ENCODE data around the gene LARGE1. TPM values are rescaled to one million over a fixed set of nuclear protein-coding genes. Genes with fewer than 3 reads are reported as not detected.

Gene LARGE1
- polyA plus RNA-seq, 3 donors from 2014 or later = 0.04 to 0.29 TPM; not detected in 1

- Mint-ChIP-seq H3K4me1 (peaks cover 38 to 45% of the 10 kb centered on the region in 2 donors), H3K9me3 (peaks cover 0 to 2% (median 0%) of the 10 kb centered on the region in 6 donors), H3K27me3 (ENCODE audit: low read depth in 3 of 3) (peaks cover 22 to 39% (median 24%) of the 10 kb centered on the region in 3 donors), H3K36me3 (no peaks in the 10 kb centered on the region), H3K4me3 (peak overlapping the region; percentile 83 to 95 (median 90)), H3K27ac (peak overlapping the region in 5 of 6 donors; percentile 9 to 61 (median 37))
- peak in 1 of 3 donors; percentile 12 for DNase-seq
Measured at GRCh38 chr22:33922349-33922681, 2.0 kb upstream of the LARGE1 start.

- peaks cover 38 to 48% of the 10 kb centered on the region in 2 donors for H3K4me1 Mint-ChIP-seq
- peaks cover 0 to 2% (median 0%) of the 10 kb centered on the region in 6 donors for H3K9me3 Mint-ChIP-seq
- no peaks in the 10 kb centered on the region for H3K36me3 Mint-ChIP-seq
- H3K27me3 Mint-ChIP-seq (ENCODE audit: low read depth in 3 of 3) = peaks cover 21 to 37% (median 22%) of the 10 kb centered on the region in 3 donors
- H3K27ac Mint-ChIP-seq = peak overlapping the region in 3 of 6 donors; percentile 32 to 92 (median 36)
- DNase-seq = peak; percentile 8 to 33 (median 27)
- H3K4me3 Mint-ChIP-seq = peak overlapping the region; percentile 87 to 95 (median 92)
Measured at GRCh38 chr22:33921525-33922348, 1.5 kb upstream of the LARGE1 start.

DNA sequence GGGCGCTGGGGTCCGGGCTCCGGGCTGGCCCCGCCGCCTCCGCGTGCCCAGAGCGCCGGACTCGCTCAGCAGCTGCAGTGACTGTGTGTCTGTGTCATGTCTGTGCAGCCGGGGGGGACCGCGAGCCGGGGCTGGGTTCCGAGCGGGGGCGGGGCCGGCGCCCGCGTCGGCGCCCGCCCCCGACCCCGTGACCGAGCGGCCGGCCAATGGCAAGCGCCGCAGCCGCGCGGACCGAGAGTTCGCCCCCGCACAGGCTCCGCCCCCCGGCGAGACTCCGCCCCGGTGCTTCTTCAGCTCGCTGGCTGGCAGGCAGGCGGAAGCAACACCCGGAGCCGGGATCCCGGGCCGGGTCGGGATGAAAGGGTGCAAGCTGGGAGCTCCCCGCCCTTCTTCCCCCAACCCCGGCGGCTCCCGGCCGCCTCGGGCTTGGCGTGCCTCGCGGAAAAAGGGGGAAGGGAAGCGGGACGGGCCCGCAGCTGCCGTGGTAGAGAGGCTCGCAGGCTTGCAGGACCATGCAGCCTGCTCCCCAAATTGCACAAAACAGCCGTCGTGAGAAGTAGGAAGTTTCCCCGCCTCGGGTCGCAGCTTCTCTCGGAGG lies 750 bp upstream of the LARGE1 start:
- Mint-ChIP-seq H3K27me3 (ENCODE audit: low read depth in 3 of 3) (peaks cover 21 to 37% (median 22%) of the 10 kb centered on the region in 3 donors), H3K36me3 (no peaks in the 10 kb centered on the region), H3K4me1 (peaks cover 38 to 48% of the 10 kb centered on the region in 2 donors), H3K9me3 (peaks cover 0 to 2% (median 0%) of the 10 kb centered on the region in 6 donors), H3K4me3 (peak overlapping the region; percentile 84 to 92 (median 90)), H3K27ac (peak overlapping the region in 2 of 6 donors; percentile 32 to 92)
- peak; percentile 87 to 93 (median 89) for DNase-seq

DNA sequence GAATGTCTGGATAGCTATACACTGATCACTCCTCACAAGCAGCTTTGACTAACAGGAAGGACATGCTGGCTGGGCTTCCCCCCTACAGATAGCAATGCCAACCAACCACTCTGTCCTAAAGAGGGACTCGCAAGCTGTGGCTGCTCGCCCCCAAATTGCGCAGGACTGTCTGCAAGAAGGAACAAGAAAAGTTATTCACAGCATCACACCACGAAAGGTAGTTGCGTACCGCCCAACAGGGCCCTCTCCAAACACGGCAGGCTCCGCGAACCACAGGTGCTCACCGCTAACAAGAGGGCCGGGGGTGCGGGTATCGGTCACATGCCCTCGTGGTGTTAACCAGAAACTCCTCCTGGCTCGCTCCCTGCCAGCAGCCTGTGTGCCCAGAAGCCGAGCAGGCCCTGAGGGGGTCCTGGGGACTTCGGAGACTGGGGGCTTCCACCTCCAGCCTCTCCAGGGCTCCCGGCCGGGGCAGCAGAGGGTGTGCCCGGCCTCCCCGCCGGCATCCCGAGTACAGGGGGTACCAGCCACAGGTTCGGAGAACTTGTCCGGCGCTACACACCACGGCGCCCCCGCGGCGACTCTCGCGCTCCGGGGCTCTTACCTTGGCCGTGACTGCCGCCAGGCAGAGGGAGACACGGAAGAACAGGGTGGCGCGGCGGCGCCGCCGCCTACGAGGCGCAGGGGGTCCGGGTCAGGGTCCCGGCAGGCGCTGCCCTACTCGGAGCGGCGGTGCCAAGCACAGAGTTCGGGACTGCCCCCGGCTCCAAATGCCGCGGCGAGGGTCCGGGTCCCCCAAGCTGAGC lies 682 bp downstream of the LARGE1 start:
- peaks cover 19 to 42% (median 21%) of the 10 kb centered on the region in 3 donors for H3K27me3 Mint-ChIP-seq (ENCODE audit: low read depth in 3 of 3)
- peak; percentile 36 to 37 (median 37) for DNase-seq
- H3K36me3 Mint-ChIP-seq = no peaks in the 10 kb centered on the region
- peaks cover 0 to 2% (median 0%) of the 10 kb centered on the region in 6 donors for H3K9me3 Mint-ChIP-seq
- peaks cover 38 to 48% of the 10 kb centered on the region in 2 donors for H3K4me1 Mint-ChIP-seq
- peak overlapping the region in 2 of 6 donors; percentile 57 to 61 for H3K27ac Mint-ChIP-seq
- H3K4me3 Mint-ChIP-seq = peak overlapping the region; percentile 78 to 87 (median 83)

DNA sequence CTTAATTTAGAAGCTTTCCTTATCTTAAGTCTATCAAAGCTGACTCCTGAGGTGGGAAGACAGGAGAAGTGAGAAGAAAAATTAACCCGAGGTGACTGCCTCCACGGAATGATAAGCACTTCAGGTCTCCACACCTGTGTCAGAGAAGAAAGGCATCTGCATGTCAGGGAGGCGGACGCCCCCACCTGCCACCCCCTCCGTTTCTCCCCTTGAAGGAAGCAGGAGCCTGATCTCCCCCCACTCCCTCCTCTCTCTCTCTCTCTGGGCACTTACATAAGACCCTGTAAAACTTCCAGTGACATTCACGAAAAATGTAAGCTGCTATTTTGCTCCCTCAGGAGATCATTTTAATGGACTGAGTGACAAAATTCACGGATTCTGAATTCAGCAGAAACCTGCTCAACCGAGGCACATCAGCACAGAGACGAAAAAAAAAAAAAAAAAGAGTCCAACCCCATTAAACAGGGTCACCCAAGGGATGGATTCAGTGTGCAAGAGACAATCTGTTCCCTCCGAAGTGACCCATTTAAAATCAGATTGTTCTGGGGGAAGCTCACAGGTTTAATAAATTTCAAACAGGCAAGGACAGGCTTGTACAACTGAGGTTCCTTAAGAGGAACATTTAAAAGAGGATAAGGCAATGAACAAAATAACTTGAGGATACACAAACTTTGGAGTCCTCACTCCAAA lies 1.5 kb downstream of the LARGE1 start:
- Mint-ChIP-seq H3K9me3 (peaks cover 0 to 2% (median 0%) of the 10 kb centered on the region in 6 donors), H3K27me3 (ENCODE audit: low read depth in 3 of 3) (peaks cover 18 to 41% (median 19%) of the 10 kb centered on the region in 3 donors), H3K4me3 (peak overlapping the region; percentile 78 to 87 (median 83)), H3K4me1 (peaks cover 38 to 48% of the 10 kb centered on the region in 2 donors), H3K36me3 (no peaks in the 10 kb centered on the region), H3K27ac (no peak overlapping the region)
- no peak for DNase-seq

GRCh38 chr22:33917744-33918406 lies 2.4 kb downstream of the LARGE1 start:
- Mint-ChIP-seq H3K4me3 (peak overlapping the region in 2 of 5 donors; percentile 55 to 83), H3K4me1 (peaks cover 30 to 38% of the 10 kb centered on the region in 2 donors), H3K27me3 (ENCODE audit: low read depth in 3 of 3) (peaks cover 11 to 32% (median 12%) of the 10 kb centered on the region in 3 donors), H3K36me3 (no peaks in the 10 kb centered on the region), H3K9me3 (peaks cover 0 to 2% (median 0%) of the 10 kb centered on the region in 6 donors), H3K27ac (no peak overlapping the region)
- no peak for DNase-seq

GRCh38 chr22:33914699-33915098 lies 5.6 kb downstream of the LARGE1 start:
- Mint-ChIP-seq H3K4me3 (no peak overlapping the region), H3K27me3 (ENCODE audit: low read depth in 3 of 3) (peaks cover 3 to 25% (median 8%) of the 10 kb centered on the region in 3 donors), H3K9me3 (peaks cover 0 to 7% (median 0%) of the 10 kb centered on the region in 6 donors), H3K36me3 (no peaks in the 10 kb centered on the region), H3K4me1 (peaks cover 18 to 26% of the 10 kb centered on the region in 2 donors), H3K27ac (no peak overlapping the region)
- DNase-seq = no peak

GRCh38 chr22:33914131-33914530 lies 6.1 kb downstream of the LARGE1 start:
- no peak for DNase-seq
- H3K27me3 Mint-ChIP-seq (ENCODE audit: low read depth in 3 of 3) = peaks cover 3 to 24% (median 5%) of the 10 kb centered on the region in 3 donors
- peaks cover 14 to 21% of the 10 kb centered on the region in 2 donors for H3K4me1 Mint-ChIP-seq
- H3K9me3 Mint-ChIP-seq = peaks cover 0 to 7% (median 0%) of the 10 kb centered on the region in 6 donors
- H3K4me3 Mint-ChIP-seq = no peak overlapping the region
- no peaks in the 10 kb centered on the region for H3K36me3 Mint-ChIP-seq
- no peak overlapping the region for H3K27ac Mint-ChIP-seq

- no peak overlapping the region for H3K27ac Mint-ChIP-seq
- H3K27me3 Mint-ChIP-seq (ENCODE audit: low read depth in 3 of 3) = peaks cover 0 to 17% (median 2%) of the 10 kb centered on the region in 3 donors
- peaks cover 4 to 12% of the 10 kb centered on the region in 2 donors for H3K4me1 Mint-ChIP-seq
- H3K9me3 Mint-ChIP-seq = peaks cover 0 to 7% (median 0%) of the 10 kb centered on the region in 6 donors
- H3K36me3 Mint-ChIP-seq = no peaks in the 10 kb centered on the region
- H3K4me3 Mint-ChIP-seq = no peak overlapping the region
- DNase-seq = no peak
Measured at GRCh38 chr22:33913188-33913587, 7.1 kb downstream of the LARGE1 start.

- Mint-ChIP-seq H3K4me3 (no peak overlapping the region), H3K4me1 (no peaks in the 10 kb centered on the region), H3K27ac (no peak overlapping the region), H3K36me3 (no peaks in the 10 kb centered on the region), H3K9me3 (peaks cover 0 to 7% (median 0%) of the 10 kb centered on the region in 6 donors), H3K27me3 (ENCODE audit: low read depth in 3 of 3) (peaks cover 0 to 8% (median 0%) of the 10 kb centered on the region in 3 donors)
- DNase-seq = no peak
Measured at GRCh38 chr22:33909911-33910310, 10.4 kb downstream of the LARGE1 start.

- peaks cover 0 to 5% (median 0%) of the 10 kb centered on the region in 3 donors for H3K27me3 Mint-ChIP-seq (ENCODE audit: low read depth in 3 of 3)
- no peak for DNase-seq
- no peak overlapping the region for H3K4me3 Mint-ChIP-seq
- no peaks in the 10 kb centered on the region for H3K4me1 Mint-ChIP-seq
- H3K36me3 Mint-ChIP-seq = no peaks in the 10 kb centered on the region
- H3K27ac Mint-ChIP-seq = no peak overlapping the region
- H3K9me3 Mint-ChIP-seq = peaks cover 0 to 7% (median 0%) of the 10 kb centered on the region in 6 donors
Measured at GRCh38 chr22:33909075-33909458, 11.2 kb downstream of the LARGE1 start.

DNA sequence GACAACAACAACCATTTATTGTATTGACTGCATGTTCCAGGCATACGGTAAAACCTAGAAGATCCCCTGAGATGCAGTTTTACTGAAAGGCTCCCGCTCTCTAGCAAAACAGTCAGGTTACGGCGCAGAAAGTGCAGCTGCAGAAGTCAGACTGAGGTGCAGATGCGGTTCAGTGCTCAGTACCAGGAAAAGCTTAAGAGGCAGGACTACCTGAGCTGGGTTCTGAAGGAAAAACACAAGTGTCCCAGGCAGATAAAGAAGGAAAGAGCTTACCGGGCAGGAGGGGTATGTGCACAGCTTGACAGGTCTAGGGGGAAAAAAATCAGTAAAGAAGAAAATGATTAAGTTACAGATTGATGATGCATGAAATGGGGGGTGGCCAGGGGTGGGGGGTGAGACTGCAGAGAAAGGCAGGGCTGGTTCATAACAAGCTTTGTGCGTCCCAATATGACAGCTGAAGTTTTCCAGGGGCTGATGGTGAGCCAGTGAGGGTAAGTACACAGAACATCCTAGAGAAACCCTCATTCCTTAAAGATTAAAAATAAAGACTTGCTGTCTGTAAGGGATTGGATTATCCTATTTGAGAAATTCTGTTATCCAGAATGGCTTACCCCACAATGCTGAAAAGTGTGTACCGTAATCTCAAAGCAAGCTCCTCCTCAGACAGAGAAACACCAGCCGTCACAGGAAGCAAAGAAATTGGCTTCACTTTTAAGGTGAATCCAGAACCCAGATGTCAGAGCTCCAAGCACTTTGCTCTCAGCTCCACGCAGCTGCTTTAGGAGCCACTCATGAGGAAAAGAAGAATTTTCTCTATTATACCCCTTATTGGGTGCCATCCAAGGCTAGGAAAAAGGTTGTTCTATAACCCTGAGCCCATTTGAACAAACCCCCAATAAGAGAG lies 11.9 kb downstream of the LARGE1 start:
- no peak for DNase-seq
- Mint-ChIP-seq H3K27me3 (ENCODE audit: low read depth in 3 of 3) (peaks cover 0 to 5% (median 2%) of the 10 kb centered on the region in 3 donors), H3K4me1 (no peaks in the 10 kb centered on the region), H3K9me3 (peaks cover 0 to 7% (median 0%) of the 10 kb centered on the region in 6 donors), H3K36me3 (no peaks in the 10 kb centered on the region), H3K27ac (no peak overlapping the region), H3K4me3 (no peak overlapping the region)

All from immature natural killer cell (primary cell).